ENCODE measurements around the gene ANGPT4. TPM values are rescaled to one million over a fixed set of nuclear protein-coding genes. Genes with fewer than 3 reads are reported as not detected.

The ANGPT4 gene
- total RNA-seq, 1 experiment from 2014 or later = not detected

DNA sequence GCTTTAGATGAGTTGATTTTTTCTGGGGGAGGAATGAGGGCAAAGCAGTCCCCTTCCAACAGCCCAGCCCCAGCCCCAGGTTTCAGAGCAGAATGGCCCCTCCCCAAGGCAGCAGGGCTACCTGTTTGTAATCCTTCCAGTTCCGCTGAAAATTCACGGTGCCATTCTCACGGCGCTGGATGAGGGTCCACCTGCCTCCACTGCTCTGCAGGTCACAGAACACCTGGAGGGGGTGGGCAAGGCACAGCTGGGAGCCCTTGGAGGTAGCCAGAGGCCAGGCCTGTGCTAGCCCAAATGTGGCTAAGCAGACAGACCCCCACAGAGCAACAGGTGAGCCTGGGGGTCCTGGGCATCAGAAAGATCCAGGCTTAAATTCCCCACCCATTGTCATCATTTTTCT lies 36.5 kb downstream of the ANGPT4 start:
- H3K36me3 ChIP-seq (ENCODE audit: control insufficient read depth, insufficient read depth, low read length) = no peaks in the 10 kb centered on the region
- H3K4me1 ChIP-seq = no peaks in the 10 kb centered on the region
- no peak overlapping the region for H3K4me3 ChIP-seq (ENCODE audit: low read depth, low read length)
- BruUV-seq (replicated peaks) = no TSS peak
- Mint-ChIP-seq H3K36me3 (ENCODE audit: insufficient read depth, unreplicated experiment) (no peaks in the 10 kb centered on the region), H3K27ac (ENCODE audit: unreplicated experiment) (no peak overlapping the region), H3K9me3 (ENCODE audit: unreplicated experiment) (no peaks in the 10 kb centered on the region), H3K27me3 (ENCODE audit: insufficient read depth, unreplicated experiment) (peaks cover 3% of the 10 kb centered on the region), H3K4me3 (ENCODE audit: unreplicated experiment) (no peak overlapping the region), H3K4me1 (ENCODE audit: low read depth, unreplicated experiment) (no peaks in the 10 kb centered on the region)
- CTCF ChIA-PET = interaction anchor here (0.6 kb wide), 1 partner anchor 47 kb away, joined by 5 read pairs; no protein-coding TSS in a partner anchor
- H3K27me3 ChIP-seq (replicated peaks; ENCODE audit: control insufficient read depth, insufficient read depth, low read length) = no peaks in the 10 kb centered on the region
- TF ChIP-seq, protein P1, sequence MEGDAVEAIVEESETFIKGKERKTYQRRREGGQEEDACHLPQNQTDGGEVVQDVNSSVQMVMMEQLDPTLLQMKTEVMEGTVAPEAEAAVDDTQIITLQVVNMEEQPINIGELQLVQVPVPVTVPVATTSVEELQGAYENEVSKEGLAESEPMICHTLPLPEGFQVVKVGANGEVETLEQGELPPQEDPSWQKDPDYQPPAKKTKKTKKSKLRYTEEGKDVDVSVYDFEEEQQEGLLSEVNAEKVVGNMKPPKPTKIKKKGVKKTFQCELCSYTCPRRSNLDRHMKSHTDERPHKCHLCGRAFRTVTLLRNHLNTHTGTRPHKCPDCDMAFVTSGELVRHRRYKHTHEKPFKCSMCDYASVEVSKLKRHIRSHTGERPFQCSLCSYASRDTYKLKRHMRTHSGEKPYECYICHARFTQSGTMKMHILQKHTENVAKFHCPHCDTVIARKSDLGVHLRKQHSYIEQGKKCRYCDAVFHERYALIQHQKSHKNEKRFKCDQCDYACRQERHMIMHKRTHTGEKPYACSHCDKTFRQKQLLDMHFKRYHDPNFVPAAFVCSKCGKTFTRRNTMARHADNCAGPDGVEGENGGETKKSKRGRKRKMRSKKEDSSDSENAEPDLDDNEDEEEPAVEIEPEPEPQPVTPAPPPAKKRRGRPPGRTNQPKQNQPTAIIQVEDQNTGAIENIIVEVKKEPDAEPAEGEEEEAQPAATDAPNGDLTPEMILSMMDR (IDR thresholded peaks at IDR 0.05; ENCODE audit: insufficient read depth in 1 of 2, low read depth in 1 of 2, low read length in 1 of 2, severe bottlenecking in 1 of 2, unreplicated experiment in 1 of 2) = no peak
- POLR2A ChIA-PET = no interaction called here
- H3K9me3 ChIP-seq = no peaks in the 10 kb centered on the region
- intact Hi-C loops (cut with micrococcal nuclease; ENCODE audit: unreplicated experiment) = loop anchor here (10.0 kb wide), 1 partner anchor 75 kb away; no protein-coding TSS in a partner anchor
- no peak for DNase-seq

DNA sequence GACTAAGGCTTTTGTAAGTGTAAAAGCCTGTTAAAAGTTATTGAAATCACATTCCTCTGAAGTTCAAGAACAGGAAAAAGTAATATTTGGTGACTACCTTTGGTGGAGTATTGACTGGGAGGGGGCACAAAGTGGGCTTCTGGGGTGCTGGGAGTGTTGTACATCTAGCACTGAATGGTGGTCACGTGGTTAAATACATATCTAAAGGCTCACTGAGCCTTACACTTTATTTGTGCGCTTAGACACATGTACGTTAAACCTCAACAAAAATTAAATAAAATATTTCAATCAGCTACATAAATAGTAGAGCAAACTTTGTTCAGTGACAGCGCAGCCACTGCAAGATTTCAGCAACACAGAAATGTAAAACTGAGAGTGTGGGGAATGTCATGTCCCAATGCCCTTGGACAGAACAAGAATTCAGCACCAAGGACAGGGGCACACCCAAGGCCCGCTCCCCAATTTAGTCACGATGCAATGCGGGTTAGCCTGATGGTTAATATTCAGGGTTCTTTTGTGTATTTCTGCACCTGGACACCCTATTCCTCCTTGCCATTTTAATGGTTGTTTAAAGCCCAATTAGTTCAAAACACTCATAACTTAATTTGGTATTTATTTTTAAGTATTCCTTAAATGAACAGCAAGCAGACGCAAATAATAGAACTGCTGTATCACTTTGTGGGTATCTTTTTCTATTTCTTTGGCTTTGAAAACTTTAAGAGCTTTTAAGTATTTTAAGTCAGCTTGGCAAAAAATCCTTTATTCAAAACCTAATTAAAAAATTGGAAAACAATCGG lies 37.4 kb downstream of the ANGPT4 start:
- Histone ChIP-seq H3K4me3 (ENCODE audit: low read depth, low read length) (no peak overlapping the region), H3K4me1 (no peaks in the 10 kb centered on the region), H3K36me3 (ENCODE audit: control insufficient read depth, insufficient read depth, low read length) (no peaks in the 10 kb centered on the region), H3K9me3 (no peaks in the 10 kb centered on the region), H3K27me3 (replicated peaks; ENCODE audit: control insufficient read depth, insufficient read depth, low read length) (no peaks in the 10 kb centered on the region)
- intact Hi-C loops (cut with micrococcal nuclease; ENCODE audit: unreplicated experiment) = loop anchor here (10.0 kb wide), 1 partner anchor 76 kb away; no protein-coding TSS in a partner anchor
- BruUV-seq (replicated peaks) = no TSS peak
- Mint-ChIP-seq H3K27me3 (ENCODE audit: insufficient read depth, unreplicated experiment) (peaks cover 3% of the 10 kb centered on the region), H3K4me1 (ENCODE audit: low read depth, unreplicated experiment) (no peaks in the 10 kb centered on the region), H3K9me3 (ENCODE audit: unreplicated experiment) (no peaks in the 10 kb centered on the region), H3K27ac (ENCODE audit: unreplicated experiment) (no peak overlapping the region), H3K4me3 (ENCODE audit: unreplicated experiment) (no peak overlapping the region), H3K36me3 (ENCODE audit: insufficient read depth, unreplicated experiment) (no peaks in the 10 kb centered on the region)
- DNase-seq = peak; percentile 50 to 79
- TF ChIP-seq, protein P1 (IDR thresholded peaks at IDR 0.05; ENCODE audit: insufficient read depth in 1 of 2, low read depth in 1 of 2, low read length in 1 of 2, severe bottlenecking in 1 of 2, unreplicated experiment in 1 of 2) = no peak
- CTCF ChIA-PET = interaction anchor here (0.6 kb wide), 1 partner anchor 46 kb away, joined by 5 read pairs; no protein-coding TSS in a partner anchor
- POLR2A ChIA-PET = no interaction called here

DNA sequence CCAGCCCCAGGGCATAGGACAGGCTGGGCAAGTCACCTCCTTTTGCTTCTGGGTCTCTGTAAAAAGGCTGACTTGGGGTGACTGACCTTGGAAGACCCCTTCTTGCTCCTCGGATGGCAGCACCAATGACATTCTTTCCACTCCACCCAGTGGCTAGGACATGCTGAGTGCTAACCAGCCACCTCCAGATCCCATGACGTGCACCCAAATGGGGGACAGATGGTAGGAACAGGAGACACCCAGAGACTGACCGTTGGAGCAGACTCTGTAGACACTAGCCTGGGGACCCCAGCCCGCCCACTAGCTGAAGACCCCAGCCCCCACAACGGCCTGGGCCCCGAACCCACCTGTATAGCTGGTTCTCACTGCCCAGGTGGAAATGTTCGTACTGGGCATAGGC lies 38.3 kb downstream of the ANGPT4 start:
- intact Hi-C loops (cut with micrococcal nuclease; ENCODE audit: unreplicated experiment) = loop anchor here (10.0 kb wide), 1 partner anchor 77 kb away; no protein-coding TSS in a partner anchor
- POLR2A ChIA-PET = no interaction called here

More for the DNA sequence above, 38.3 kb downstream of the ANGPT4 start:
- CTCF ChIA-PET = no interaction called here
- no peak for DNase-seq
- Mint-ChIP-seq H3K36me3 (ENCODE audit: insufficient read depth, unreplicated experiment) (no peaks in the 10 kb centered on the region), H3K4me1 (ENCODE audit: low read depth, unreplicated experiment) (no peaks in the 10 kb centered on the region), H3K4me3 (ENCODE audit: unreplicated experiment) (no peak overlapping the region), H3K27ac (ENCODE audit: unreplicated experiment) (no peak overlapping the region), H3K9me3 (ENCODE audit: unreplicated experiment) (no peaks in the 10 kb centered on the region), H3K27me3 (ENCODE audit: insufficient read depth, unreplicated experiment) (peaks cover 8% of the 10 kb centered on the region)
- Histone ChIP-seq H3K36me3 (ENCODE audit: control insufficient read depth, insufficient read depth, low read length) (no peaks in the 10 kb centered on the region), H3K9me3 (no peaks in the 10 kb centered on the region), H3K27me3 (replicated peaks; ENCODE audit: control insufficient read depth, insufficient read depth, low read length) (no peaks in the 10 kb centered on the region), H3K4me3 (ENCODE audit: low read depth, low read length) (no peak overlapping the region), H3K4me1 (no peaks in the 10 kb centered on the region)
- BruUV-seq (replicated peaks) = no TSS peak
- TF ChIP-seq, protein P1 (IDR thresholded peaks at IDR 0.05; ENCODE audit: insufficient read depth in 1 of 2, low read depth in 1 of 2, low read length in 1 of 2, severe bottlenecking in 1 of 2, unreplicated experiment in 1 of 2) = no peak
